ENCODE results near the gene NSUN5. TPM values are rescaled to one million over a fixed set of nuclear protein-coding genes. Genes with fewer than 3 reads are reported as not detected.
"Not testable (repeated sequence)": the region's sequence is repeated elsewhere in the genome, so short reads cannot be mapped to it uniquely, and the experiment has no call there.

The NSUN5 gene
- total and polyA plus RNA-seq, 7 donors: 13.8 to 35.6 (median 23.2) TPM

DNA sequence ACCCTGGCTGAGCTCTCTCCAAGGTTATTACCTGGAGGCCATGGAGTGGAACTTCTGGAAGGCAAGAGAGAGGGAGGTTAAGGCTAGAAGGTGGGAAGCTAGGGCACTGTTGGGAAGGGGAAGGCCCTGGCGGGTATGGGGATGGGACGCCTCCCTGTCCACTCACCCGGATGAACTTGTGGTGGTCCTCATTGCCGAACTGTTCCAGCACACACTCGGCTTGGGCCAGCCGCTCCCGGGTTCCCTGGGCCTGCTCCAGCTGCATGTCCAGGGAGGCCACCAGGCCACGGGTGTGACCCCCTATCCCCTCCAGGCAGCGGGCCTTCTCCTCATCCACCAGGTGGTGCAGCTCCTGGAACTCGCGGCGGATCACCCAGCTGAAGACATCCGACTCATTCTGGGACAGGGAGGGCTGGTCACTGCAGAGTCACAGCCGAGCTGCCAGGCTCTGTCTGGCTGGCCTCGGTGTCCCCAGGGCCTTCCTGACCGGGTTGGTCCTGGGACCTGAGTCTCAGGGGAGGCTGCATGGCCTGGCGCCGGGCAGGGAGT is 10.1 kb upstream of the NSUN5 start:
- H3K27ac ChIP-seq; H3K9me3 ChIP-seq; intact Hi-C loops (cut with DNase I); H3K36me3 ChIP-seq; H3K4me3 ChIP-seq; H3K4me1 ChIP-seq; H3K27me3 ChIP-seq; DNase-seq: not testable (repeated sequence)
- 85 to 87% methylated on average over 18 of the region's 18 CpGs for WGBS, 2 donors

DNA sequence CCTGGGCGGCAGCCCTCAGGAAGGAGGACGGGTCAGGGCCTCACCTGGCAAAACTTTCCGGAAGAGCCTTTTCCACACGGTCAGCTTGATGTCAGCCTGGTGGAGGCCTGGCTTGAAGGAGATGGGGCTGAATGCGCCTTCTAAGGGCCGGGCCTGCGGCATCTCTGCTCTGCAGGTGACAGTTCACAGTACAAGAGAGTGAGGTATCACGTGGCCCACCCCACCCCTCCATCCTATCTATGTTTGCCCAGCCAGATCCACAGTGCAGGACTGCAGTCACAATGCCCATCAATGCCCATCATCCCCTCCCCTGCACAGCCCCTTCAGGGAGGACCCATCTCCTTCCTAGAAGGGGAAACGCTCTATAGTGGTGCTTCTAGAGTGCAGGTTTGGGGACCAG is 7.9 kb upstream of the NSUN5 start:
- DNase-seq: no peak
- H3K4me3 ChIP-seq: no peak overlapping the region
- intact Hi-C loops (cut with DNase I): no loop called here
- H3K27ac ChIP-seq: no peak overlapping the region
- H3K9me3 ChIP-seq: no peaks in the 10 kb centered on the region
- H3K27me3 ChIP-seq: peaks cover 0 to 6% (median 0%) of the 10 kb centered on the region in 3 donors
- 82 to 91% methylated on average over 9 of the region's 9 CpGs for WGBS, 2 donors
- no peaks in the 10 kb centered on the region for H3K4me1 ChIP-seq
- TF ChIP-seq EP300 (IDR thresholded peaks at IDR 0.05) (no peak), POLR2AphosphoS5 (IDR thresholded peaks at IDR 0.05) (no peak), POLR2A (IDR thresholded peaks at IDR 0.05) (no peak)
- TF ChIP-seq, protein P1, sequence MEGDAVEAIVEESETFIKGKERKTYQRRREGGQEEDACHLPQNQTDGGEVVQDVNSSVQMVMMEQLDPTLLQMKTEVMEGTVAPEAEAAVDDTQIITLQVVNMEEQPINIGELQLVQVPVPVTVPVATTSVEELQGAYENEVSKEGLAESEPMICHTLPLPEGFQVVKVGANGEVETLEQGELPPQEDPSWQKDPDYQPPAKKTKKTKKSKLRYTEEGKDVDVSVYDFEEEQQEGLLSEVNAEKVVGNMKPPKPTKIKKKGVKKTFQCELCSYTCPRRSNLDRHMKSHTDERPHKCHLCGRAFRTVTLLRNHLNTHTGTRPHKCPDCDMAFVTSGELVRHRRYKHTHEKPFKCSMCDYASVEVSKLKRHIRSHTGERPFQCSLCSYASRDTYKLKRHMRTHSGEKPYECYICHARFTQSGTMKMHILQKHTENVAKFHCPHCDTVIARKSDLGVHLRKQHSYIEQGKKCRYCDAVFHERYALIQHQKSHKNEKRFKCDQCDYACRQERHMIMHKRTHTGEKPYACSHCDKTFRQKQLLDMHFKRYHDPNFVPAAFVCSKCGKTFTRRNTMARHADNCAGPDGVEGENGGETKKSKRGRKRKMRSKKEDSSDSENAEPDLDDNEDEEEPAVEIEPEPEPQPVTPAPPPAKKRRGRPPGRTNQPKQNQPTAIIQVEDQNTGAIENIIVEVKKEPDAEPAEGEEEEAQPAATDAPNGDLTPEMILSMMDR (IDR thresholded peaks at IDR 0.05): no peak
- H3K36me3 ChIP-seq: no peaks in the 10 kb centered on the region

DNA sequence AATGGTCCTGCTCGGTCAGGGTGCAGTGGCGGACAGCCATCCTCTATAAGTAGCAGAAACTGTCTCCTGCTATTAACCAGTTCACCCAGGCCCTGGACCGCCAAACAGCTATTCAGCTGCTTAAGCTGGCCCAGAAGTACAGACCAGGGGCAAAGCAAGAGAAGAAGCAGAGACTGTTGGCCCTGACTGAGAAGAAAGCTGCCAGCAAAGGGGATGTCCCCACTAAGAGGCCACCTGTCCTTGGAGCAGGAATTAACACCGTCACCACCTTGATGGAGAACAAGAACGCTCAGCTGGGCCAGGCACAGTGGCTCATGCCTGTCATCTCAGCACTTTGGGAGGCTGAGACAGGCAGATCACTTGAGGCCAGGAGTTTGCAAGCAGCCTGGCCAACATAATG is 5.6 kb upstream of the NSUN5 start:
- WGBS, 2 donors: 86 to 89% methylated on average over 5 of the region's 5 CpGs
- H3K4me3 ChIP-seq: no peak overlapping the region
- no peaks in the 10 kb centered on the region for H3K27me3 ChIP-seq
- TF ChIP-seq POLR2AphosphoS5 (IDR thresholded peaks at IDR 0.05): no peak
- no peak for TF ChIP-seq EP300 (IDR thresholded peaks at IDR 0.05)
- no peak for TF ChIP-seq POLR2A (IDR thresholded peaks at IDR 0.05)
- TF ChIP-seq, protein P1 (IDR thresholded peaks at IDR 0.05): no peak
- H3K27ac ChIP-seq: no peak overlapping the region
- intact Hi-C loops (cut with DNase I): no loop called here
- no peaks in the 10 kb centered on the region for H3K9me3 ChIP-seq
- H3K36me3 ChIP-seq: no peaks in the 10 kb centered on the region
- no peak for DNase-seq
- peaks cover 0 to 4% (median under 1%) of the 10 kb centered on the region in 4 donors for H3K4me1 ChIP-seq

DNA sequence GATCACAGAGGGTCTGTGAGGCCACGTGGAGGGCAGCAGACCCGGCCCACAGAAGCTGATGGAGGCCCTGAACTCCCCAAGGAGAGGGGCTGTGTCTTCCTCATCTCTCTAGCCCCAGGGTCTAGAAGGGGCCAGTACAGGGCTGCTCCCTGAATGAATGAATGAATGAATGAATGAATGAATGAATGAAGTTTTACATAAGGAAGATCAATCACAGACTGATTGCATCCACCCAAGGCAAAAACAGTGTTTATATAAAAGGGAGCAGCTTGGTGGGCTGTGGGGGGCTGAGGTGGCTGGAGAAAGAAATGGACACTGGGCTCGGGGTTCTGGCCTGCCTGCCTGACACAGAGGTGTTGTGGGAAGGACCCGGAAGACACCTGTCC is 4.9 kb upstream of the NSUN5 start:
- 75 to 82% methylated on average over 4 of the region's 4 CpGs for WGBS, 2 donors
- no peaks in the 10 kb centered on the region for H3K27me3 ChIP-seq
- TF ChIP-seq, protein P1 (IDR thresholded peaks at IDR 0.05): no peak
- TF ChIP-seq POLR2AphosphoS5 (IDR thresholded peaks at IDR 0.05) (no peak), POLR2A (IDR thresholded peaks at IDR 0.05) (no peak), EP300 (IDR thresholded peaks at IDR 0.05) (no peak)
- peaks cover 0 to 10% (median 6%) of the 10 kb centered on the region in 4 donors for H3K4me1 ChIP-seq
- intact Hi-C loops (cut with DNase I): no loop called here
- DNase-seq: no peak
- H3K36me3 ChIP-seq: no peaks in the 10 kb centered on the region
- H3K27ac ChIP-seq: no peak overlapping the region
- H3K9me3 ChIP-seq: no peaks in the 10 kb centered on the region
- H3K4me3 ChIP-seq: no peak overlapping the region

DNA sequence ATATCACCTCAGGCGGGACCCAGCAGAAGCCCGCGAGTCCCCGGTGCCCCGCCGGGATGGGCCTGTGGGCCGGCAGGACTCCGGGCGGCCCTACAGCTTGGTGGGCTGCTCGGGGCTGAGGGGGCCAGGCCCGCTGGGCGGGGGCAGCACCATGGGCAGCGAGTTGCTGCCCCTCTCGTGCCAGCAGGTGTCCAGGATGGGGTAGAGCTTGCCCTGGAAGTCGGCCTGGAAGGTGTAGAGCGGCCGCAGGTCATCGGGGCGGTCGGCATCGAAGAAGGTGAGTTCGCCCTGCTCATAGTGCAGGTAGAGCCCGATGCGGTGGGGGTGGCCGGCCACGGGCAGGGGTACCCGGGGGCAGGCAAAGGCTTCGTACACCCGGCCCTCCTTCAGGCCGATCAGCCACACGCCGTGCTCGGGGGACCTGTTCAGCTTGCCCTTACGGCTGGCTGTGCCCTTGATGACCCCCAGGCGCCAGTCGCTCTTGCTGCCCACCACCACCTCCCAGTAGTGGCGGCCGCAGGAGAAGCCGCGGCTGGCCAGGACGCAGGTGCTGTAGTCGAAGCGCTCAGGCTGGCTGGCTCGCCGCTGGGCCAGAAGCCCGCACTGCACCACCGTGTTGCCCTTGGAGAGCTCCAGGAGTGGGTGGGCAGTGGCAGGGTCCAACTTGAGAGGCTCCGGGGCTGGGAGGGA is 4.3 kb upstream of the NSUN5 start:
- intact Hi-C loops (cut with DNase I): no loop called here
- no peak for DNase-seq
- H3K36me3 ChIP-seq: no peaks in the 10 kb centered on the region
- WGBS, 2 donors: 95 to 96% methylated on average over 48 of the region's 48 CpGs
- H3K27ac ChIP-seq: no peak overlapping the region
- H3K4me3 ChIP-seq: no peak overlapping the region
- H3K4me1 ChIP-seq: peaks cover 0 to 15% (median 8%) of the 10 kb centered on the region in 4 donors
- no peaks in the 10 kb centered on the region for H3K9me3 ChIP-seq
- no peaks in the 10 kb centered on the region for H3K27me3 ChIP-seq
- no peak for TF ChIP-seq POLR2A (IDR thresholded peaks at IDR 0.05)
- TF ChIP-seq, protein P1 (IDR thresholded peaks at IDR 0.05): no peak
- no peak for TF ChIP-seq POLR2AphosphoS5 (IDR thresholded peaks at IDR 0.05)
- TF ChIP-seq EP300 (IDR thresholded peaks at IDR 0.05): no peak

DNA sequence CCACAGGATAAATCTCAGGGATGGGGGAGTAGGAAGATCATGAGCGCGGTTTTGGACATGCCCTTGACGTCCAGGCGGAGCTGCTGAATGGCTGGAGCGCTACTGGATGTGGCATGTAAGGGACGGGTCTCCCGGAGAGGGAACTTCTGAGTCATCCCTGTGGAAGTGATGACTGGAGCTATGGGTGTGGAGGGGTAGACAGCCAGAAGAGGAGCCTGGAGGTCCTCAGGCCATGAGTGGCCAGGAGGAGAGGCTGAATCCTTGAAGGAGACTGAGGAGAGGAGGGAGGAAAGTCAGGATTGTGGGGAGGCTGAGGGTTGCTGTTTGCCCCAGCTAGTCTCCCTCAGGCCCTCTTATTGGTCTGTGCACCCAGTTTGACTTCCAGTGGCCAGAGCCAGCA is 2.8 kb upstream of the NSUN5 start:
- H3K36me3 ChIP-seq; intact Hi-C loops (cut with DNase I); H3K9me3 ChIP-seq; H3K4me3 ChIP-seq; H3K27ac ChIP-seq; H3K27me3 ChIP-seq; DNase-seq: not testable (repeated sequence)
- 92 to 94% methylated on average over 7 of the region's 7 CpGs for WGBS, 2 donors
- peaks cover 0 to 19% (median 13%) of the 10 kb centered on the region in 4 donors for H3K4me1 ChIP-seq
